ENCODE data around the gene WT1. TPM values are rescaled to one million over a fixed set of nuclear protein-coding genes. Genes with fewer than 3 reads are reported as not detected.

Gene WT1
- total and polyA plus RNA-seq, 2 of the 8 experiments (the other 6 are each of a cell fraction or from before 2014, with no cell fraction given): 0.05 to 0.17 TPM

DNA sequence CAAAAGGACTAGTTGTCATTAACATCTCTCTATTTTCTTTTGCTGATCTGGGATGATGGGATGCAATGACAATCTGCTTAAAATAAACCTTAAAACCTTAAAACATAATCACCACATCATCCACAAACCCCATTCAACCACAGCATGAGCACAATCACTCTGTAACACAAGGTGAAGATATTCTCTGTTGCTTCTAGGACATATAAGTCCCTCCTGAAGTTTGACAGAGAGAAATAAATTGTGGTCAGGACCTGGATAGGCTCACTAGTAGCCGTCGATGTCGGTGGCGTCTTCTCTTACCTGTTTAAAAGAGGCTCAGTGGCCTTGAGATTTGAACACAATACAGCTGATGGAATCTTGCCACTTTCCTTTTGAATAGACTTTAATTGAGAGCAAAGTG is 47.9 kb downstream of the WT1 start:
- Histone ChIP-seq H3K36me3 (ENCODE audit: control insufficient read depth in 2 of 4, insufficient read depth in 4 of 4, low read length in 3 of 4) (no peaks in the 10 kb centered on the region), H3K14ac (ENCODE audit: insufficient read length) (no peak overlapping the region), H2BK12ac (ENCODE audit: low read depth, low read length) (no peak overlapping the region), H3K4me2 (ENCODE audit: insufficient read depth in 1 of 2, low read depth in 2 of 2, low read length in 2 of 2) (no peak overlapping the region), H2BK5ac (ENCODE audit: low read depth, low read length) (no peak overlapping the region), H3K23me2 (ENCODE audit: low read depth, low read length) (no peaks in the 10 kb centered on the region), H2AFZ (ENCODE audit: low read length) (no peak overlapping the region), H3K9me3 (ENCODE audit: insufficient read depth in 2 of 2, low read depth in 1 of 2, low read length in 1 of 2) (no peaks in the 10 kb centered on the region), H2BK120ac (replicated peaks; ENCODE audit: low read depth, low read length) (no peak overlapping the region), H3K79me2 (ENCODE audit: control insufficient read depth in 1 of 2, insufficient read depth in 2 of 2, low read length in 2 of 2) (no peaks in the 10 kb centered on the region), H3K18ac (ENCODE audit: extremely low read depth, low read length) (no peak overlapping the region), H4K91ac (replicated peaks; ENCODE audit: insufficient read length, low read length) (no peak overlapping the region), H3K27me3 (replicated peaks in 1 of 4; ENCODE audit: control insufficient read depth in 3 of 4, extremely low read depth in 1 of 4, insufficient read depth in 3 of 4, low read length in 3 of 4) (peaks cover 0 to 3% (median 0%) of the 10 kb centered on the region in 4 experiments; a peak in 2 of 7 replicates), H3K27ac (ENCODE audit: low read depth, low read length) (no peak overlapping the region), H3K4me1 (replicated peaks in 1 of 4; ENCODE audit: control insufficient read depth in 3 of 4, insufficient read depth in 4 of 4, low read length in 3 of 4) (peaks cover 0 to 2% (median 0%) of the 10 kb centered on the region in 4 experiments; a peak in 1 of 7 replicates), H3K23ac (ENCODE audit: insufficient read length) (no peak overlapping the region), H2BK15ac (ENCODE audit: low read length) (no peak overlapping the region), H4K5ac (ENCODE audit: insufficient read length, low read depth, low read length) (no peak overlapping the region), H4K8ac (ENCODE audit: extremely low read depth, insufficient read depth, low read length) (no peak overlapping the region), H3K56ac (replicated peaks; ENCODE audit: insufficient read length, low read depth, low read length) (no peak overlapping the region), H2AK5ac (ENCODE audit: low read depth, low read length) (no peak overlapping the region), H3K9ac (replicated peaks in 1 of 4; ENCODE audit: extremely low read depth in 1 of 4, low read depth in 3 of 4, low read length in 3 of 4) (no peak overlapping the region), H3K4me3 (ENCODE audit: extremely low read depth in 1 of 4, insufficient read depth in 2 of 4, low read depth in 3 of 4, low read length in 4 of 4) (no peak overlapping the region), H2BK20ac (ENCODE audit: low read length) (no peak overlapping the region), H4K20me1 (replicated peaks in 1 of 2; ENCODE audit: control insufficient read depth in 1 of 2, insufficient read depth in 2 of 2, low read length in 2 of 2) (no peaks in the 10 kb centered on the region), H3K4ac (replicated peaks; ENCODE audit: insufficient read length, low read depth, low read length) (no peak overlapping the region), H3K79me1 (ENCODE audit: low read depth, low read length) (no peaks in the 10 kb centered on the region)
- POLR2A ChIA-PET (ENCODE audit: partially characterized antibody): interaction anchor here (1.0 kb wide), 1 partner anchor 13 kb away, joined by 3 read pairs; no protein-coding TSS in a partner anchor
- DNase-seq (ENCODE audit: low read depth in 1 of 2, low spot score in 2 of 2): no peak
- 95% methylated on average over 4 of the region's 4 CpGs; no CpG with 5 or more reads in 1 of the 2 experiments for WGBS, 2 experiments (ENCODE audit: extremely low coverage in 1 of 2, insufficient coverage in 1 of 2, insufficient read length in 1 of 2, insufficient replicate concordance in 2 of 2, low coverage in 1 of 2, low lambda C conversion rate in 2 of 2, missing lambda C conversion rate in 1 of 2)
- no peak for FAIRE-seq
- CTCF ChIA-PET (ENCODE audit: partially characterized antibody): interaction anchor here (1.2 to 3.4 kb wide), 11 partner anchors 9 to 61 kb away, joined by 3 to 42 read pairs (median 7); no protein-coding TSS in a partner anchor
- TF ChIP-seq, protein P1, sequence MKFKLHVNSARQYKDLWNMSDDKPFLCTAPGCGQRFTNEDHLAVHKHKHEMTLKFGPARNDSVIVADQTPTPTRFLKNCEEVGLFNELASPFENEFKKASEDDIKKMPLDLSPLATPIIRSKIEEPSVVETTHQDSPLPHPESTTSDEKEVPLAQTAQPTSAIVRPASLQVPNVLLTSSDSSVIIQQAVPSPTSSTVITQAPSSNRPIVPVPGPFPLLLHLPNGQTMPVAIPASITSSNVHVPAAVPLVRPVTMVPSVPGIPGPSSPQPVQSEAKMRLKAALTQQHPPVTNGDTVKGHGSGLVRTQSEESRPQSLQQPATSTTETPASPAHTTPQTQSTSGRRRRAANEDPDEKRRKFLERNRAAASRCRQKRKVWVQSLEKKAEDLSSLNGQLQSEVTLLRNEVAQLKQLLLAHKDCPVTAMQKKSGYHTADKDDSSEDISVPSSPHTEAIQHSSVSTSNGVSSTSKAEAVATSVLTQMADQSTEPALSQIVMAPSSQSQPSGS (IDR thresholded peaks at IDR 0.05; ENCODE audit: low read length): no peak

Measured in H1 (cell line).